Measurements from ENCODE around the gene MTHFD2.

MTHFD2 gene

GRCh38 chr2:74198023-74198460 is 373 bp upstream of the MTHFD2 start:
- Histone ChIP-seq H3K27ac (peak overlapping the region; percentile 30), H3K4me3 (ENCODE audit: low read depth, low read length) (peak overlapping the region; percentile 39), H3K36me3 (replicated peaks) (peaks cover 4% of the 10 kb centered on the region), H3K27me3 (replicated peaks) (no peaks in the 10 kb centered on the region)
- TF ChIP-seq, protein P1, sequence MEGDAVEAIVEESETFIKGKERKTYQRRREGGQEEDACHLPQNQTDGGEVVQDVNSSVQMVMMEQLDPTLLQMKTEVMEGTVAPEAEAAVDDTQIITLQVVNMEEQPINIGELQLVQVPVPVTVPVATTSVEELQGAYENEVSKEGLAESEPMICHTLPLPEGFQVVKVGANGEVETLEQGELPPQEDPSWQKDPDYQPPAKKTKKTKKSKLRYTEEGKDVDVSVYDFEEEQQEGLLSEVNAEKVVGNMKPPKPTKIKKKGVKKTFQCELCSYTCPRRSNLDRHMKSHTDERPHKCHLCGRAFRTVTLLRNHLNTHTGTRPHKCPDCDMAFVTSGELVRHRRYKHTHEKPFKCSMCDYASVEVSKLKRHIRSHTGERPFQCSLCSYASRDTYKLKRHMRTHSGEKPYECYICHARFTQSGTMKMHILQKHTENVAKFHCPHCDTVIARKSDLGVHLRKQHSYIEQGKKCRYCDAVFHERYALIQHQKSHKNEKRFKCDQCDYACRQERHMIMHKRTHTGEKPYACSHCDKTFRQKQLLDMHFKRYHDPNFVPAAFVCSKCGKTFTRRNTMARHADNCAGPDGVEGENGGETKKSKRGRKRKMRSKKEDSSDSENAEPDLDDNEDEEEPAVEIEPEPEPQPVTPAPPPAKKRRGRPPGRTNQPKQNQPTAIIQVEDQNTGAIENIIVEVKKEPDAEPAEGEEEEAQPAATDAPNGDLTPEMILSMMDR (IDR thresholded peaks at IDR 0.05; ENCODE audit: low read depth, low read length, missing control alignments): no peak
- no peak for DNase-seq
- in situ Hi-C loops (cut with HindIII; ENCODE audit: low pct_ligation_motif_present, low sequenced_read_pairs): no loop called here

DNA sequence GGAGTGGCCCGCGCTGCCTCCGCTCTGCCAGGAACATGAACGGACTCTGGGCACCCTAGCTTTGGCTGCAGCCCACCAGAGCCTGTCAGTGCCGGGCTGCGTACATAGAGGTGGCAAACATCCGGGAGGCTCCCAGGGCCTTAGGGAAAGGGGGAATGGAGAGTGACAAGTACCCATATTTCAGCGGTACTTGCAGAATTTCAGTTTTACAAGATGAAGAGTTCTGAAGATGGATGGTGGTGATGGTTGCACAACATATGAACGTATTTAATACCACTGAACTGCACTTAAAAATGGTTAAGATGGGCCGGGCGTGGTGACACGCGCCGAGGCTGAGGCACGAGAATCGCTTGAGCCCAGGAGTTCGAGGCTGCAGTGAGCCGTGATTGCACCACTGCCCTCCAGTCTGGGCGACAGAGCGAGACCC is 873 bp downstream of the MTHFD2 start:
- TF ChIP-seq, protein P1 (IDR thresholded peaks at IDR 0.05; ENCODE audit: low read depth, low read length, missing control alignments): no peak
- peak overlapping the region; percentile 96 for H3K27ac ChIP-seq
- in situ Hi-C loops (cut with HindIII; ENCODE audit: low pct_ligation_motif_present, low sequenced_read_pairs): no loop called here
- H3K36me3 ChIP-seq (replicated peaks): peaks cover 7% of the 10 kb centered on the region
- DNase-seq: peak; percentile 11
- no peaks in the 10 kb centered on the region for H3K27me3 ChIP-seq (replicated peaks)
- peak overlapping the region; percentile 90 for H3K4me3 ChIP-seq (ENCODE audit: low read depth, low read length)

DNA sequence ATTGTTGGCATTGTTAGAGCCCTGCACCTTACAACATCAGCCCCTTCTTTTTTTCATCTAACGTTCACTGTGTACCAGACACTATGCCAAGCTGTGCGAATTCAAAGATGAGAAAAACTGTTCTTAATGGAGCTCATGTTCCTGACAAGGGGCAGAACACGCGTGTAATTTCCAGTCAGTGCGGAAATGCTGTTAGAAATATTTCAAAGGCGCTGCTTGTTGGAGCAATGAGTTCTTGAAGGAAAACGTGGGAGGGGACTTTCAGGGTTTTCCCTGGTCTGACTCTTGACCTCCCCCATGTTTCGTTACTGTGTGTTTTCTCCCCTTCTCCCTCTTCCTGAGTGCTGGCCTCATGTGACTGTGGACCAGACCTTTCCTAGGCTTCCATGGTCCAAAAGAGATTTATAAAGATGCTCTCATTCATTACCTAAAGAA is 1.5 kb downstream of the MTHFD2 start:
- peaks cover 13% of the 10 kb centered on the region for H3K36me3 ChIP-seq (replicated peaks)
- H3K4me3 ChIP-seq (ENCODE audit: low read depth, low read length): peak overlapping the region; percentile 90
- TF ChIP-seq, protein P1 (IDR thresholded peaks at IDR 0.05; ENCODE audit: low read depth, low read length, missing control alignments): no peak
- peak overlapping the region; percentile 96 for H3K27ac ChIP-seq
- in situ Hi-C loops (cut with HindIII; ENCODE audit: low pct_ligation_motif_present, low sequenced_read_pairs): no loop called here
- H3K27me3 ChIP-seq (replicated peaks): no peaks in the 10 kb centered on the region
- DNase-seq: no peak

DNA sequence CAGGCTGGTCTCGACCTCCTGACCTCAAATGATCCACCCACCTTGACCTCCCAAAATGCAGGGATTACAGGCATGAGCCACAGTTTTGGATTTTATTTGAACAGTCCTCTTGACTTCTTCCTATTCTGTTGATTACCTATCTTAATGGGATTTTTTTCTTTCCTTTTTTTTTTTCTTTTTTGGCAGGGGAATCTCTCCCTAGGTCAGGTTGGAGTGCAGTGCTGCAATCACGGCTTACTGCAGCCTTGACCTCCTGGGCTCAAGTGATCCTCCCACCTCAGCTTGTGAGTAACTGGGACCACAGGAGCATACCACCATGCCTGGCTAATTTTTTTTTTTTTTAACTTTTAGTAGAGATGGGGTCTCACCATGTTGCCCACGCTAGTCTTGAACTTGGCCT is 2.8 kb downstream of the MTHFD2 start:
- no peak overlapping the region for H3K4me3 ChIP-seq (ENCODE audit: low read depth, low read length)
- no peaks in the 10 kb centered on the region for H3K27me3 ChIP-seq (replicated peaks)
- no peak for DNase-seq
- TF ChIP-seq, protein P1 (IDR thresholded peaks at IDR 0.05; ENCODE audit: low read depth, low read length, missing control alignments): no peak
- in situ Hi-C loops (cut with HindIII; ENCODE audit: low pct_ligation_motif_present, low sequenced_read_pairs): no loop called here
- no peak overlapping the region for H3K27ac ChIP-seq
- peaks cover 13% of the 10 kb centered on the region for H3K36me3 ChIP-seq (replicated peaks)

DNA sequence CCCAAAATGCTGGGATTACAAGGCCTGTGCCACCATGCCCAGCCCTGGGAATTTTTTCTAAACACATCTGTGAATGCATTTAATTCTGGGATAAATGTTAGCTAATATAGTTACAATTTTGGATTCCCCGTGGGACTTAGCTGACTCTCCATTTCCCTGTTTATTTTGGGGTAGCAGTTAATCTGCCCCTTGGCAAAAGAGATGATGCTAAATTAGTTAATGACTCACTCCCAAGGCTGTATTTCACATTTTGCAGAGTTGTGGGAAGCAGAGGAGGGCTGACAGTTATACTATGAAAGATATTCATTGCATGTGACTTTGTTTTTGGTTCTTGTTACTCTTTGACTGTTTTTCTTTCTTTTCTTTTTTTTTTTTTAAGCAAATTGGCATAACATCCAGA is 3.2 kb downstream of the MTHFD2 start:
- H3K27ac ChIP-seq: no peak overlapping the region
- TF ChIP-seq, protein P1 (IDR thresholded peaks at IDR 0.05; ENCODE audit: low read depth, low read length, missing control alignments): no peak
- DNase-seq: no peak
- no peak overlapping the region for H3K4me3 ChIP-seq (ENCODE audit: low read depth, low read length)
- no peaks in the 10 kb centered on the region for H3K27me3 ChIP-seq (replicated peaks)
- in situ Hi-C loops (cut with HindIII; ENCODE audit: low pct_ligation_motif_present, low sequenced_read_pairs): no loop called here
- H3K36me3 ChIP-seq (replicated peaks): peaks cover 13% of the 10 kb centered on the region

GRCh38 chr2:74204436-74204835 is 6.0 kb downstream of the MTHFD2 start:
- TF ChIP-seq, protein P1 (IDR thresholded peaks at IDR 0.05; ENCODE audit: low read depth, low read length, missing control alignments): no peak
- in situ Hi-C loops (cut with HindIII; ENCODE audit: low pct_ligation_motif_present, low sequenced_read_pairs): no loop called here
- no peak for DNase-seq
- no peaks in the 10 kb centered on the region for H3K27me3 ChIP-seq (replicated peaks)
- H3K27ac ChIP-seq: no peak overlapping the region
- no peak overlapping the region for H3K4me3 ChIP-seq (ENCODE audit: low read depth, low read length)
- H3K36me3 ChIP-seq (replicated peaks): peaks cover 36% of the 10 kb centered on the region
